Measurements from ENCODE around the gene TAF4. TPM values are rescaled to one million over a fixed set of nuclear protein-coding genes. Genes with fewer than 3 reads are reported as not detected.
"Not testable (repeated sequence)": the region's sequence is repeated elsewhere in the genome, so short reads cannot be mapped to it uniquely, and the experiment has no call there.

Gene TAF4
- total and polyA plus RNA-seq, 2 donors (not counting 3 experiments of a cell fraction or from before 2014, with no cell fraction given), result 6.1 to 19.5 TPM

DNA sequence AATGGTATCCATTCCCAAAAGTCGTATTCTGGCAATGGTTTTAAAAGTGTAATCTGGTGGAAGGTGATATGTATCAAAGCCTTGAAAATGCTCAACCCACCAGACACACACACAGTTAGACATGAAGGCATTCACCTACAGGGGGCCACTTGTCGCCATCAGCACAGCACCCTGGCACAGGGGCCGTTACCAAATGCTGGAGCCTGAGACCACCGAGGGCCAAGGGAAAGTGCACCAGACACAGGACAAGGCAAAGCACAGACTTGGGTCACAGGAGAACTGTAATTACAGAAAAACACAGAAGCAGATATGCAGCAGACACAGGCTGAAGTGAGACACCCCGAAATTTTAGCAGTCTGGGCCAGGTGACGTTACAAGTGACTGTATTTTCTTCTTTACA lies 9.3 kb downstream of the TAF4 start:
- Histone ChIP-seq H3K9me1 (replicated peaks; ENCODE audit: control insufficient read depth, extremely low read depth, insufficient read depth, low read length) (no peaks in the 10 kb centered on the region), H2AFZ (ENCODE audit: low read depth, low read length) (no peak overlapping the region), H4K20me1 (replicated peaks; ENCODE audit: control insufficient read depth, extremely low read depth, insufficient read depth, low read length) (no peaks in the 10 kb centered on the region), H3K4me3 (replicated peaks in 1 of 3; ENCODE audit: insufficient read depth in 1 of 3, low read depth in 1 of 3, low read length in 3 of 3) (no peak overlapping the region), H3K4me2 (ENCODE audit: insufficient read depth, low read length) (no peak overlapping the region), H3K36me3 (ENCODE audit: control insufficient read depth in 2 of 2, extremely low read depth in 1 of 2, insufficient read depth in 2 of 2, low read length in 2 of 2) (no peaks in the 10 kb centered on the region), H3K27me3 (ENCODE audit: control insufficient read depth in 2 of 2, insufficient read depth in 2 of 2, low read length in 2 of 2) (no peaks in the 10 kb centered on the region), H3K79me2 (ENCODE audit: control insufficient read depth, insufficient read depth, low read length) (peaks cover 80% of the 10 kb centered on the region), H3K9ac (replicated peaks; ENCODE audit: extremely low read depth, insufficient read depth, low read length) (no peak overlapping the region), H3K4me1 (ENCODE audit: control insufficient read depth, extremely low read depth, insufficient read depth, low read length) (no peaks in the 10 kb centered on the region), H3K27ac (ENCODE audit: insufficient read depth, low read depth, low read length) (no peak overlapping the region), H3K9me3 (replicated peaks; ENCODE audit: control insufficient read depth, insufficient read depth, low read length) (no peaks in the 10 kb centered on the region)
- DNase-seq (ENCODE audit: low read depth, low spot score), result no peak
- FAIRE-seq, result no peak
- TF ChIP-seq, protein P1, sequence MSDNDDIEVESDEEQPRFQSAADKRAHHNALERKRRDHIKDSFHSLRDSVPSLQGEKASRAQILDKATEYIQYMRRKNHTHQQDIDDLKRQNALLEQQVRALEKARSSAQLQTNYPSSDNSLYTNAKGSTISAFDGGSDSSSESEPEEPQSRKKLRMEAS (IDR thresholded peaks at IDR 0.05; ENCODE audit: insufficient read depth, insufficient read length), result no peak
- dilution Hi-C loops (cut with MboI; ENCODE audit: extremely low pct_ligation_motif_present, low sequenced_read_pairs) (no loop called here), intact Hi-C loops (cut with micrococcal nuclease) (no loop called here)
- BruUV-seq (replicated peaks), result no TSS peak
- ChIA-PET CTCF (no interaction called here), POLR2A (no interaction called here)

GRCh38 chr20:62055862-62056115 lies 9.9 kb downstream of the TAF4 start:
- H3K9me1 ChIP-seq (replicated peaks; ENCODE audit: control insufficient read depth, extremely low read depth, insufficient read depth, low read length); DNase-seq (ENCODE audit: low read depth, low spot score); H3K27ac ChIP-seq (ENCODE audit: insufficient read depth, low read depth, low read length); H3K9ac ChIP-seq (replicated peaks; ENCODE audit: extremely low read depth, insufficient read depth, low read length); intact Hi-C loops (cut with micrococcal nuclease); H3K4me3 ChIP-seq (replicated peaks in 1 of 3; ENCODE audit: insufficient read depth in 1 of 3, low read depth in 1 of 3, low read length in 3 of 3); BruUV-seq (replicated peaks); H3K36me3 ChIP-seq (ENCODE audit: control insufficient read depth in 2 of 2, extremely low read depth in 1 of 2, insufficient read depth in 2 of 2, low read length in 2 of 2); CTCF ChIA-PET; dilution Hi-C loops (cut with MboI; ENCODE audit: extremely low pct_ligation_motif_present, low sequenced_read_pairs); H4K20me1 ChIP-seq (replicated peaks; ENCODE audit: control insufficient read depth, extremely low read depth, insufficient read depth, low read length); POLR2A ChIA-PET; H3K4me2 ChIP-seq (ENCODE audit: insufficient read depth, low read length); FAIRE-seq; H3K9me3 ChIP-seq (replicated peaks; ENCODE audit: control insufficient read depth, insufficient read depth, low read length); H3K4me1 ChIP-seq (ENCODE audit: control insufficient read depth, extremely low read depth, insufficient read depth, low read length); H3K27me3 ChIP-seq (ENCODE audit: control insufficient read depth in 2 of 2, insufficient read depth in 2 of 2, low read length in 2 of 2); H2AFZ ChIP-seq (ENCODE audit: low read depth, low read length): not testable (repeated sequence)
- H3K79me2 ChIP-seq (ENCODE audit: control insufficient read depth, insufficient read depth, low read length), result peaks cover 79% of the 10 kb centered on the region

All from endothelial cell of umbilical vein (primary cell).